Spleen (tissue), 7 donors: ENCODE results near the gene CMSS1.

Experiments
- POLR2A ChIP-seq, 3 donors: fragments of 450-650 bp; IDR thresholded peaks; one replicate each; pipeline ENCODE4 v1.5.1; 2017; ENCODE audit warnings: antibody characterized with exemption in 3 of 3, mild to moderate bottlenecking in 1 of 3
- TF ChIP-seq, protein P1 (sequence below), 11 experiments: fragments of 200-600 bp in 7 of 11; fragments of 450-650 bp in 4 of 11; sonication (generic) in 4 of 11; IDR thresholded peaks in 8 of 11; conservative IDR thresholded peaks in 3 of 11; 1 replicate in 7 of 11; 2 replicates in 4 of 11; pipeline versions ENCODE4 v1.4.0 to v1.8.0; 2016 to 2021; ENCODE audit warnings: antibody characterized with exemption in 11 of 11, inconsistent platforms in 4 of 11, mild to moderate bottlenecking in 1 of 11
- donor health status: DM: no; HTN: no; CAD: no; lungs with moderate emphysema.
- donor health status: DM: no; HTN: no; CAD: no.
- donor health status: DM: no; HTN: no; CAD: no.

DNA sequence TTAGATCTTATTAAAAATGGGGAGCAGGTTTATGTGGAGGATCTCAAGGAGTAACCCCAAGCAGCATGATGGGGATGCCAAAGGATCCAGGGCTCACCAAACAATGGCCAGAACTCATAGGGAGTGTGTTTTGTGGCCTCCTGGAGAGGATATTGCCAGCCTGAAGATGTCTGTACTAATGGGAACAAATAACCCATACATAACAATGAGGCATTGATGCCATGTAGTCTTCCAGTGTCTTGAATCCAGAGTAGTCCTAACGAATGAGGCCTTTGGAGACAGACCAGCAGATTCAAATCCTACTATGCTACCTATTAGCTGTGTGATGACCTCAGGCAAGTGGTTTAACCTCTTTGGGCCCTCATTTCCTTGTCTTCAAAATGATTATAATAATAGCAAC lies 45.0 kb upstream of the CMSS1 start:
- TF ChIP-seq POLR2A (IDR thresholded peaks at IDR 0.05): no peak
- TF ChIP-seq, protein P1, sequence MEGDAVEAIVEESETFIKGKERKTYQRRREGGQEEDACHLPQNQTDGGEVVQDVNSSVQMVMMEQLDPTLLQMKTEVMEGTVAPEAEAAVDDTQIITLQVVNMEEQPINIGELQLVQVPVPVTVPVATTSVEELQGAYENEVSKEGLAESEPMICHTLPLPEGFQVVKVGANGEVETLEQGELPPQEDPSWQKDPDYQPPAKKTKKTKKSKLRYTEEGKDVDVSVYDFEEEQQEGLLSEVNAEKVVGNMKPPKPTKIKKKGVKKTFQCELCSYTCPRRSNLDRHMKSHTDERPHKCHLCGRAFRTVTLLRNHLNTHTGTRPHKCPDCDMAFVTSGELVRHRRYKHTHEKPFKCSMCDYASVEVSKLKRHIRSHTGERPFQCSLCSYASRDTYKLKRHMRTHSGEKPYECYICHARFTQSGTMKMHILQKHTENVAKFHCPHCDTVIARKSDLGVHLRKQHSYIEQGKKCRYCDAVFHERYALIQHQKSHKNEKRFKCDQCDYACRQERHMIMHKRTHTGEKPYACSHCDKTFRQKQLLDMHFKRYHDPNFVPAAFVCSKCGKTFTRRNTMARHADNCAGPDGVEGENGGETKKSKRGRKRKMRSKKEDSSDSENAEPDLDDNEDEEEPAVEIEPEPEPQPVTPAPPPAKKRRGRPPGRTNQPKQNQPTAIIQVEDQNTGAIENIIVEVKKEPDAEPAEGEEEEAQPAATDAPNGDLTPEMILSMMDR (IDR thresholded peaks at IDR 0.05 in 8 of 11, conservative IDR thresholded peaks at IDR 0.05 in 3 of 11): no peak
